Endothelial cell of umbilical vein (primary cell): ENCODE data around the gene FHIT. TPM values are rescaled to one million over a fixed set of nuclear protein-coding genes. Genes with fewer than 3 reads are reported as not detected.

Experiments used
- BruUV-seq: library from RNA; stranded (reverse); fragments of 400-500 nt; replicated peaks from 2 replicates; lab custom pipeline; 2021; lab: Mats Ljungman, UMichigan
- CTCF ChIA-PET: fragments of 300-600, 350-600 bp; sonication (Branson Sonifier 250); formaldehyde crosslinking; loops from one replicate; lab custom pipeline; 2021; ENCODE audit warnings: antibody characterized with exemption, inconsistent platforms; lab: Charles Lee
- POLR2A ChIA-PET: fragments of 300-600, 350-600 bp; sonication (Branson Sonifier 250); formaldehyde crosslinking; loops from one replicate; lab custom pipeline; 2021; ENCODE audit warnings: antibody characterized with exemption, inconsistent platforms; lab: Charles Lee
- DNase-seq: peaks from one replicate; pipeline ENCODE4 v3.0.0-alpha.2; 2011; ENCODE audit warnings: low read depth, low spot score
- FAIRE-seq: peaks from 2 replicates; lab custom pipeline; 2011; peaks lifted over from hg19 to GRCh38; lab: Jason Lieb, UNC
- H2AFZ ChIP-seq: 2 replicates; pipeline ENCODE4 v1.6.0; 2012; ENCODE audit warnings: low read depth, low read length, control low read depth, inconsistent platforms
- H3K27ac ChIP-seq: 2 replicates; pipeline ENCODE4 v1.5.1; 2011; ENCODE audit warnings: low read depth, mild to moderate bottlenecking, control low read depth, low read length, moderate library complexity; ENCODE audit not compliant: insufficient read depth
- H3K27me3 ChIP-seq, 2 experiments: 2 replicates each; pipeline versions ENCODE4 v1.6.0 to v1.6.1; 2011; ENCODE audit warnings: low read length in 2 of 2, mixed read lengths in 1 of 2; ENCODE audit not compliant: control insufficient read depth in 2 of 2, insufficient read depth in 2 of 2
- H3K36me3 ChIP-seq, 2 experiments: 2 replicates in 1 of 2; 3 replicates in 1 of 2; pipeline ENCODE4 v1.5.1; 2011; ENCODE audit warnings: low read length in 2 of 2, mild to moderate bottlenecking in 1 of 2, moderate library complexity in 1 of 2; ENCODE audit not compliant: control insufficient read depth in 2 of 2, insufficient read depth in 2 of 2; ENCODE audit errors: extremely low read depth in 1 of 2
- H3K4me1 ChIP-seq: 3 replicates; pipeline ENCODE4 v1.5.1; 2011; ENCODE audit warnings: mild to moderate bottlenecking, low read length; ENCODE audit not compliant: control insufficient read depth, insufficient read depth; ENCODE audit errors: extremely low read depth
- H3K4me2 ChIP-seq: 2 replicates; pipeline ENCODE4 v1.6.1; 2011; ENCODE audit warnings: low read length, control low read depth, mixed read lengths; ENCODE audit not compliant: insufficient read depth
- H3K4me3 ChIP-seq, 3 experiments: fragments of 200-600 bp in 1 of 3; sonication (generic), shearing (Covaris generic) in 1 of 3; replicated peaks in 1 of 3; 2 replicates each; pipeline ENCODE4 v1.5.1; 2011 to 2016; ENCODE audit warnings: control low read depth in 3 of 3, low read length in 3 of 3, mild to moderate bottlenecking in 2 of 3, inconsistent platforms in 1 of 3, low read depth in 1 of 3, moderate library complexity in 1 of 3; ENCODE audit not compliant: insufficient read depth in 1 of 3
- H3K79me2 ChIP-seq: 2 replicates; pipeline ENCODE4 v1.6.0; 2012; ENCODE audit warnings: low read length, inconsistent platforms; ENCODE audit not compliant: control insufficient read depth, insufficient read depth
- H3K9ac ChIP-seq: replicated peaks from 2 replicates; pipeline ENCODE3; 2011; ENCODE audit warnings: low read length, control low read depth; ENCODE audit not compliant: insufficient read depth; ENCODE audit errors: extremely low read depth
- H3K9me1 ChIP-seq: replicated peaks from 3 replicates; pipeline ENCODE4 v1.6.0; 2011; ENCODE audit warnings: mild to moderate bottlenecking, low read length; ENCODE audit not compliant: control insufficient read depth, insufficient read depth; ENCODE audit errors: extremely low read depth
- H3K9me3 ChIP-seq: replicated peaks from 2 replicates; pipeline ENCODE4 v1.5.1; 2012; ENCODE audit warnings: low read length, inconsistent platforms; ENCODE audit not compliant: control insufficient read depth, insufficient read depth
- H4K20me1 ChIP-seq: replicated peaks from 2 replicates; pipeline ENCODE3; 2011; ENCODE audit warnings: mild to moderate bottlenecking, low read length; ENCODE audit not compliant: control insufficient read depth, insufficient read depth; ENCODE audit errors: extremely low read depth
- CTCF ChIP-seq, 2 donors: IDR thresholded peaks; 1 replicate in 1 of 2; 2 replicates in 1 of 2; pipeline ENCODE4 v1.5.1; 2011; ENCODE audit warnings: low read length in 2 of 2, mild to moderate bottlenecking in 2 of 2, moderate library complexity in 2 of 2, control low read depth in 1 of 2, inconsistent platforms in 1 of 2, low read depth in 1 of 2; ENCODE audit not compliant: insufficient read depth in 1 of 2; ENCODE audit errors: extremely low read depth in 1 of 2
- EZH2 ChIP-seq: IDR thresholded peaks from 2 replicates; pipeline ENCODE4 v1.6.1; 2012; ENCODE audit warnings: borderline replicate concordance, low read depth, mild to moderate bottlenecking, moderate library complexity, low read length, inconsistent platforms; ENCODE audit not compliant: severe bottlenecking
- FOS ChIP-seq: IDR thresholded peaks from 2 replicates; pipeline ENCODE4 v1.6.1; 2011; ENCODE audit warnings: mild to moderate bottlenecking, low read length, moderate library complexity, borderline replicate concordance; ENCODE audit not compliant: insufficient read depth
- GATA2 ChIP-seq: IDR thresholded peaks from 2 replicates; pipeline ENCODE4 v1.7.0; 2011; ENCODE audit warnings: low read depth, mild to moderate bottlenecking, moderate library complexity, mixed read lengths, low read length; ENCODE audit not compliant: insufficient read length, insufficient read depth
- JUN ChIP-seq: IDR thresholded peaks from 2 replicates; pipeline ENCODE4 v1.6.1; 2011; ENCODE audit warnings: borderline replicate concordance, low read depth; ENCODE audit not compliant: insufficient read length, insufficient read depth
- MAX ChIP-seq: IDR thresholded peaks from 2 replicates; pipeline ENCODE4 v1.6.1; 2011; ENCODE audit not compliant: insufficient read depth, insufficient read length
- MYC ChIP-seq: IDR thresholded peaks from one replicate; pipeline ENCODE4 v1.6.1; 2011; ENCODE audit warnings: mild to moderate bottlenecking, low read depth, low read length
- POLR2A ChIP-seq: IDR thresholded peaks from 2 replicates; pipeline ENCODE4 v1.6.1; 2012; ENCODE audit warnings: low read depth, mild to moderate bottlenecking, control low read depth, low read length
- POLR2AphosphoS5 ChIP-seq: IDR thresholded peaks from 2 replicates; pipeline ENCODE4 v1.6.1; 2012; ENCODE audit warnings: low read depth, mild to moderate bottlenecking, control low read depth, low read length, moderate library complexity; ENCODE audit not compliant: insufficient read depth
- dilution Hi-C: fragments of 300-500 bp; cut with MboI; formaldehyde crosslinking; loops from one replicate; pipeline ENCODE4 v1.15.0; 2019; ENCODE audit warnings: low sequenced_read_pairs; ENCODE audit not compliant: extremely low pct_ligation_motif_present
- intact Hi-C: fragments of 100-400 bp; cut with micrococcal nuclease; formaldehyde crosslinking; loops from one replicate; pipeline ENCODE4 v1.10.0; 2022
- polyA plus RNA-seq, 4 experiments: library from polyadenylated mRNA; depleted of rRNA in 3 of 4; stranded (reverse) in 3 of 4; unstranded in 1 of 4; fragments of >200 nt; gene quantifications; 2 replicates each; pipeline versions ENCODE4 v1.2.1 to v1.2.3, GENCODE V29; 2011 to 2012; ENCODE audit warnings: missing spikeins in 1 of 4
- total RNA-seq: library from RNA; stranded (reverse); gene quantifications from 2 replicates; pipeline ENCODE4 v1.2.3, GENCODE V29; 2021

The FHIT gene
- total and polyA plus RNA-seq, 2 donors (not counting 3 experiments of a cell fraction or from before 2014, with no cell fraction given), result 0.47 to 2.2 TPM

GRCh38 chr3:60613769-60614303 lies 637.4 kb downstream of the FHIT start:
- Histone ChIP-seq H3K79me2 (no peaks in the 10 kb centered on the region), H3K9ac (no peak overlapping the region), H2AFZ (no peak overlapping the region), H4K20me1 (no peaks in the 10 kb centered on the region), H3K36me3 (no peaks in the 10 kb centered on the region), H3K9me1 (no peaks in the 10 kb centered on the region), H3K27ac (no peak overlapping the region), H3K9me3 (no peaks in the 10 kb centered on the region), H3K27me3 (no peaks in the 10 kb centered on the region), H3K4me1 (no peaks in the 10 kb centered on the region), H3K4me3 (no peak overlapping the region), H3K4me2 (no peak overlapping the region)
- FAIRE-seq, result no peak
- no peak for DNase-seq
- intact Hi-C loops, result no loop called here
- no TSS peak for BruUV-seq
- no peak for TF ChIP-seq MAX
- no peak for TF ChIP-seq EZH2
- TF ChIP-seq GATA2, result no peak
- no peak for TF ChIP-seq POLR2AphosphoS5
- TF ChIP-seq FOS, result no peak
- CTCF ChIA-PET, result no interaction called here
- POLR2A ChIA-PET, result no interaction called here
- dilution Hi-C loops, result no loop called here

GRCh38 chr3:60610441-60611112 lies 640.7 kb downstream of the FHIT start:
- no peak overlapping the region for H3K9ac ChIP-seq
- no peak for DNase-seq
- BruUV-seq, result no TSS peak
- no peaks in the 10 kb centered on the region for H3K27me3 ChIP-seq
- H2AFZ ChIP-seq, result no peak overlapping the region
- TF ChIP-seq POLR2AphosphoS5 (no peak), GATA2 (no peak), JUN (no peak), EZH2 (no peak), MAX (no peak), POLR2A (no peak), MYC (no peak), CTCF (IDR thresholded peaks at IDR 0.05; ENCODE audit: extremely low read depth in 1 of 2, insufficient read depth in 1 of 2, low read depth in 1 of 2, low read length in 2 of 2) (no peak), FOS (no peak)
- H3K9me1 ChIP-seq, result no peaks in the 10 kb centered on the region
- no peaks in the 10 kb centered on the region for H3K9me3 ChIP-seq
- ChIA-PET POLR2A (no interaction called here), CTCF (interaction anchor here (1.3 kb wide), 1 partner anchor 22 kb away, joined by 3 read pairs; no protein-coding TSS in a partner anchor)
- H3K4me1 ChIP-seq, result no peaks in the 10 kb centered on the region
- no peaks in the 10 kb centered on the region for H3K36me3 ChIP-seq
- H4K20me1 ChIP-seq, result no peaks in the 10 kb centered on the region
- FAIRE-seq, result no peak
- H3K27ac ChIP-seq, result no peak overlapping the region
- intact Hi-C loops, result no loop called here
- dilution Hi-C loops, result no loop called here
- no peaks in the 10 kb centered on the region for H3K79me2 ChIP-seq
- no peak overlapping the region for H3K4me2 ChIP-seq
- no peak overlapping the region for H3K4me3 ChIP-seq
